ENCODE data around the gene ARID2.

ARID2 gene

GRCh38 chr12:45915405-45915804 lies 185.9 kb downstream of the ARID2 start:
- no peak overlapping the region for H3K9ac ChIP-seq (ENCODE audit: low read length in 2 of 2)
- no peaks in the 10 kb centered on the region for H3K9me3 ChIP-seq (ENCODE audit: control insufficient read depth in 2 of 2, low read length in 2 of 2)

GRCh38 chr12:45918818-45919217 lies 189.3 kb downstream of the ARID2 start:
- Histone ChIP-seq H3K4me1 (ENCODE audit: control insufficient read depth, insufficient read depth, low read length) (no peaks in the 10 kb centered on the region), H3K9me3 (ENCODE audit: control insufficient read depth in 2 of 2, low read length in 2 of 2) (no peaks in the 10 kb centered on the region), H3K27ac (ENCODE audit: low read length) (no peak overlapping the region), H3K36me3 (ENCODE audit: control insufficient read depth in 2 of 2, insufficient read depth in 2 of 2, low read length in 2 of 2) (peaks cover 4 to 15% of the 10 kb centered on the region in 2 donors), H3K4me3 (ENCODE audit: low read length in 2 of 2) (no peak overlapping the region), H3K9ac (ENCODE audit: low read length in 2 of 2) (no peak overlapping the region), H3K27me3 (ENCODE audit: control insufficient read depth in 1 of 2, insufficient read depth in 2 of 2, low read length in 2 of 2) (no peaks in the 10 kb centered on the region)

More at GRCh38 chr12:45915405-45915804, 185.9 kb downstream of the ARID2 start:
- Histone ChIP-seq H3K27ac (ENCODE audit: low read length) (no peak overlapping the region), H3K4me1 (ENCODE audit: control insufficient read depth, insufficient read depth, low read length) (no peaks in the 10 kb centered on the region), H3K36me3 (ENCODE audit: control insufficient read depth in 2 of 2, insufficient read depth in 2 of 2, low read length in 2 of 2) (no peaks in the 10 kb centered on the region), H3K27me3 (ENCODE audit: control insufficient read depth in 1 of 2, insufficient read depth in 2 of 2, low read length in 2 of 2) (no peaks in the 10 kb centered on the region), H3K4me3 (ENCODE audit: low read length in 2 of 2) (no peak overlapping the region)

- Histone ChIP-seq H3K27me3 (ENCODE audit: control insufficient read depth in 1 of 2, insufficient read depth in 2 of 2, low read length in 2 of 2) (no peaks in the 10 kb centered on the region), H3K4me1 (ENCODE audit: control insufficient read depth, insufficient read depth, low read length) (no peaks in the 10 kb centered on the region), H3K9me3 (ENCODE audit: control insufficient read depth in 2 of 2, low read length in 2 of 2) (no peaks in the 10 kb centered on the region), H3K9ac (ENCODE audit: low read length in 2 of 2) (no peak overlapping the region), H3K4me3 (ENCODE audit: low read length in 2 of 2) (no peak overlapping the region), H3K27ac (ENCODE audit: low read length) (no peak overlapping the region), H3K36me3 (ENCODE audit: control insufficient read depth in 2 of 2, insufficient read depth in 2 of 2, low read length in 2 of 2) (peaks cover 14 to 19% of the 10 kb centered on the region in 2 donors)
Measured at GRCh38 chr12:45928309-45928708, 198.8 kb downstream of the ARID2 start.

- Histone ChIP-seq H3K4me3 (ENCODE audit: low read length in 2 of 2) (no peak overlapping the region), H3K9me3 (ENCODE audit: control insufficient read depth in 2 of 2, low read length in 2 of 2) (no peaks in the 10 kb centered on the region), H3K4me1 (ENCODE audit: control insufficient read depth, insufficient read depth, low read length) (no peaks in the 10 kb centered on the region), H3K9ac (ENCODE audit: low read length in 2 of 2) (no peak overlapping the region), H3K27ac (ENCODE audit: low read length) (no peak overlapping the region), H3K36me3 (ENCODE audit: control insufficient read depth in 2 of 2, insufficient read depth in 2 of 2, low read length in 2 of 2) (peaks cover 12 to 15% of the 10 kb centered on the region in 2 donors), H3K27me3 (ENCODE audit: control insufficient read depth in 1 of 2, insufficient read depth in 2 of 2, low read length in 2 of 2) (no peaks in the 10 kb centered on the region)
Measured at GRCh38 chr12:45930369-45930768, 200.9 kb downstream of the ARID2 start.

GRCh38 chr12:45933504-45933903 lies 204.0 kb downstream of the ARID2 start:
- Histone ChIP-seq H3K27ac (ENCODE audit: low read length) (no peak overlapping the region), H3K9ac (ENCODE audit: low read length in 2 of 2) (no peak overlapping the region), H3K9me3 (ENCODE audit: control insufficient read depth in 2 of 2, low read length in 2 of 2) (no peaks in the 10 kb centered on the region), H3K36me3 (ENCODE audit: control insufficient read depth in 2 of 2, insufficient read depth in 2 of 2, low read length in 2 of 2) (peaks cover under 1 to 8% of the 10 kb centered on the region in 2 donors), H3K27me3 (ENCODE audit: control insufficient read depth in 1 of 2, insufficient read depth in 2 of 2, low read length in 2 of 2) (no peaks in the 10 kb centered on the region), H3K4me3 (ENCODE audit: low read length in 2 of 2) (no peak overlapping the region), H3K4me1 (ENCODE audit: control insufficient read depth, insufficient read depth, low read length) (no peaks in the 10 kb centered on the region)

GRCh38 chr12:45934956-45935355 lies 205.4 kb downstream of the ARID2 start:
- no peak overlapping the region for H3K27ac ChIP-seq (ENCODE audit: low read length)
- no peaks in the 10 kb centered on the region for H3K27me3 ChIP-seq (ENCODE audit: control insufficient read depth in 1 of 2, insufficient read depth in 2 of 2, low read length in 2 of 2)
- H3K9ac ChIP-seq (ENCODE audit: low read length in 2 of 2) = no peak overlapping the region
- H3K36me3 ChIP-seq (ENCODE audit: control insufficient read depth in 2 of 2, insufficient read depth in 2 of 2, low read length in 2 of 2) = peaks cover 0 to 7% of the 10 kb centered on the region in 2 donors
- no peaks in the 10 kb centered on the region for H3K4me1 ChIP-seq (ENCODE audit: control insufficient read depth, insufficient read depth, low read length)
- H3K9me3 ChIP-seq (ENCODE audit: control insufficient read depth in 2 of 2, low read length in 2 of 2) = no peaks in the 10 kb centered on the region
- no peak overlapping the region for H3K4me3 ChIP-seq (ENCODE audit: low read length in 2 of 2)

- H3K36me3 ChIP-seq (ENCODE audit: control insufficient read depth in 2 of 2, insufficient read depth in 2 of 2, low read length in 2 of 2) = peaks cover 3 to 17% of the 10 kb centered on the region in 2 donors
- H3K9me3 ChIP-seq (ENCODE audit: control insufficient read depth in 2 of 2, low read length in 2 of 2) = no peaks in the 10 kb centered on the region
- no peaks in the 10 kb centered on the region for H3K4me1 ChIP-seq (ENCODE audit: control insufficient read depth, insufficient read depth, low read length)
- H3K4me3 ChIP-seq (ENCODE audit: low read length in 2 of 2) = no peak overlapping the region
- H3K27me3 ChIP-seq (ENCODE audit: control insufficient read depth in 1 of 2, insufficient read depth in 2 of 2, low read length in 2 of 2) = no peaks in the 10 kb centered on the region
- H3K9ac ChIP-seq (ENCODE audit: low read length in 2 of 2) = no peak overlapping the region
- H3K27ac ChIP-seq (ENCODE audit: low read length) = no peak overlapping the region
Measured at GRCh38 chr12:45938566-45938965, 209.1 kb downstream of the ARID2 start.

- Histone ChIP-seq H3K27me3 (ENCODE audit: control insufficient read depth in 1 of 2, insufficient read depth in 2 of 2, low read length in 2 of 2) (no peaks in the 10 kb centered on the region), H3K27ac (ENCODE audit: low read length) (no peak overlapping the region), H3K4me1 (ENCODE audit: control insufficient read depth, insufficient read depth, low read length) (no peaks in the 10 kb centered on the region), H3K9me3 (ENCODE audit: control insufficient read depth in 2 of 2, low read length in 2 of 2) (no peaks in the 10 kb centered on the region), H3K9ac (ENCODE audit: low read length in 2 of 2) (no peak overlapping the region), H3K36me3 (ENCODE audit: control insufficient read depth in 2 of 2, insufficient read depth in 2 of 2, low read length in 2 of 2) (peaks cover 3 to 20% of the 10 kb centered on the region in 2 donors), H3K4me3 (ENCODE audit: low read length in 2 of 2) (no peak overlapping the region)
Measured at GRCh38 chr12:45939759-45940158, 210.3 kb downstream of the ARID2 start.

- no peak overlapping the region for H3K4me3 ChIP-seq (ENCODE audit: low read length in 2 of 2)
- peaks cover 15 to 32% of the 10 kb centered on the region in 2 donors for H3K36me3 ChIP-seq (ENCODE audit: control insufficient read depth in 2 of 2, insufficient read depth in 2 of 2, low read length in 2 of 2)
- H3K4me1 ChIP-seq (ENCODE audit: control insufficient read depth, insufficient read depth, low read length) = no peaks in the 10 kb centered on the region
- no peak overlapping the region for H3K9ac ChIP-seq (ENCODE audit: low read length in 2 of 2)
- H3K27me3 ChIP-seq (ENCODE audit: control insufficient read depth in 1 of 2, insufficient read depth in 2 of 2, low read length in 2 of 2) = no peaks in the 10 kb centered on the region
- no peak overlapping the region for H3K27ac ChIP-seq (ENCODE audit: low read length)
- H3K9me3 ChIP-seq (ENCODE audit: control insufficient read depth in 2 of 2, low read length in 2 of 2) = no peaks in the 10 kb centered on the region
Measured at GRCh38 chr12:45944771-45945170, 215.3 kb downstream of the ARID2 start.

GRCh38 chr12:45946435-45946834 lies 216.9 kb downstream of the ARID2 start:
- H3K27me3 ChIP-seq (ENCODE audit: control insufficient read depth in 1 of 2, insufficient read depth in 2 of 2, low read length in 2 of 2) = no peaks in the 10 kb centered on the region
- no peaks in the 10 kb centered on the region for H3K9me3 ChIP-seq (ENCODE audit: control insufficient read depth in 2 of 2, low read length in 2 of 2)
- H3K27ac ChIP-seq (ENCODE audit: low read length) = no peak overlapping the region
- H3K9ac ChIP-seq (ENCODE audit: low read length in 2 of 2) = no peak overlapping the region
- peaks cover 15 to 24% of the 10 kb centered on the region in 2 donors for H3K36me3 ChIP-seq (ENCODE audit: control insufficient read depth in 2 of 2, insufficient read depth in 2 of 2, low read length in 2 of 2)
- no peaks in the 10 kb centered on the region for H3K4me1 ChIP-seq (ENCODE audit: control insufficient read depth, insufficient read depth, low read length)
- no peak overlapping the region for H3K4me3 ChIP-seq (ENCODE audit: low read length in 2 of 2)

- Histone ChIP-seq H3K27ac (ENCODE audit: low read length) (no peak overlapping the region), H3K27me3 (ENCODE audit: control insufficient read depth in 1 of 2, insufficient read depth in 2 of 2, low read length in 2 of 2) (no peaks in the 10 kb centered on the region), H3K36me3 (ENCODE audit: control insufficient read depth in 2 of 2, insufficient read depth in 2 of 2, low read length in 2 of 2) (peaks cover 15 to 20% of the 10 kb centered on the region in 2 donors), H3K9me3 (ENCODE audit: control insufficient read depth in 2 of 2, low read length in 2 of 2) (no peaks in the 10 kb centered on the region), H3K4me3 (ENCODE audit: low read length in 2 of 2) (no peak overlapping the region), H3K4me1 (ENCODE audit: control insufficient read depth, insufficient read depth, low read length) (no peaks in the 10 kb centered on the region), H3K9ac (ENCODE audit: low read length in 2 of 2) (no peak overlapping the region)
Measured at GRCh38 chr12:45948546-45948945, 219.0 kb downstream of the ARID2 start.
